GM19025 (cell line): ENCODE measurements around the gene DNTTIP2.
A peak's percentile ranks its signal among the peaks of the same experiment; 100 is the strongest.
"Not testable (repeated sequence)": the region's sequence is repeated elsewhere in the genome, so short reads cannot be mapped to it uniquely, and the experiment has no call there.

ENCODE experiments used
- ATAC-seq: cut with Tn5 transposase; IDR thresholded peaks from one replicate; pipeline ENCODE4 v1.9.1; 2021; ENCODE audit warnings: mild to moderate bottlenecking, low read depth, moderate library complexity; ENCODE audit not compliant: unreplicated experiment

The DNTTIP2 gene, protein sequence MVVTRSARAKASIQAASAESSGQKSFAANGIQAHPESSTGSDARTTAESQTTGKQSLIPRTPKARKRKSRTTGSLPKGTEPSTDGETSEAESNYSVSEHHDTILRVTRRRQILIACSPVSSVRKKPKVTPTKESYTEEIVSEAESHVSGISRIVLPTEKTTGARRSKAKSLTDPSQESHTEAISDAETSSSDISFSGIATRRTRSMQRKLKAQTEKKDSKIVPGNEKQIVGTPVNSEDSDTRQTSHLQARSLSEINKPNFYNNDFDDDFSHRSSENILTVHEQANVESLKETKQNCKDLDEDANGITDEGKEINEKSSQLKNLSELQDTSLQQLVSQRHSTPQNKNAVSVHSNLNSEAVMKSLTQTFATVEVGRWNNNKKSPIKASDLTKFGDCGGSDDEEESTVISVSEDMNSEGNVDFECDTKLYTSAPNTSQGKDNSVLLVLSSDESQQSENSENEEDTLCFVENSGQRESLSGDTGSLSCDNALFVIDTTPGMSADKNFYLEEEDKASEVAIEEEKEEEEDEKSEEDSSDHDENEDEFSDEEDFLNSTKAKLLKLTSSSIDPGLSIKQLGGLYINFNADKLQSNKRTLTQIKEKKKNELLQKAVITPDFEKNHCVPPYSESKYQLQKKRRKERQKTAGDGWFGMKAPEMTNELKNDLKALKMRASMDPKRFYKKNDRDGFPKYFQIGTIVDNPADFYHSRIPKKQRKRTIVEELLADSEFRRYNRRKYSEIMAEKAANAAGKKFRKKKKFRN

DNA sequence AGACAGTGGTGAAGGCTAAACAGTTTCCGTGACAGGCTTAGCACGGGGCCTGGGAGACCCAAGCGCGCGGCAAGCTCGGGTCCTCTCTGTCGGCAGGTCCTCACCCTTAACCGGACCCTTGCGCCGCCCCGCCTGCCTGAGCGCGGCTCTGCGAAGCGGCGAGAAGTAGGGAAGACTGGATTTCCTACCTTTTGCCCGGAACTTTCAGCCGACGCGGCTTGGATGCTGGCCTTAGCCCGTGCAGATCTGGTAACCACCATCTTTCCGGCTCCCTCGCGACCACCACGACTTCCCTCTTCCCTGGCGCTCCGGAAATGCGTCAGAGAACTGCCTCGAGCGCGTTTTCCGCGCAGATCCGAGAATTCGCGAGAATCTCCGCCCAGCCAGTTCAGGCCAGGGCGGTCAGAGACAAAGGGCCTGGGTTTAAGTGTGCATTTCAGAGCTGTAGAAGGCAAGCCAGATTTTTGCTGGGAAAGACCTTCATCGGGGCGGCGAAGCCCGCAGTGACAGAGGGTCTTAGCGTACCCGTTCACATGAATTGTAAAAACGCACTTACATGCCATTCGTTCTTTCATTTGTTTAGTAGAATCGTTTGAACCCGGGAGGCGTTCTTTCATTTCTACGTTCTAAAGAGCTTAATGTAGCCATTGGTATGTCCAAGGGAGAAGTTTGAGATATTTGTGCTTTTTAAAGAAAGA is at the start of gene DNTTIP2:
DNTTIP2 (minus strand) TSS at position 318 of the 698 bp plus-strand sequence; CDS start at position 260, 58 bp downstream.
- peak; percentile 93 for ATAC-seq

DNA sequence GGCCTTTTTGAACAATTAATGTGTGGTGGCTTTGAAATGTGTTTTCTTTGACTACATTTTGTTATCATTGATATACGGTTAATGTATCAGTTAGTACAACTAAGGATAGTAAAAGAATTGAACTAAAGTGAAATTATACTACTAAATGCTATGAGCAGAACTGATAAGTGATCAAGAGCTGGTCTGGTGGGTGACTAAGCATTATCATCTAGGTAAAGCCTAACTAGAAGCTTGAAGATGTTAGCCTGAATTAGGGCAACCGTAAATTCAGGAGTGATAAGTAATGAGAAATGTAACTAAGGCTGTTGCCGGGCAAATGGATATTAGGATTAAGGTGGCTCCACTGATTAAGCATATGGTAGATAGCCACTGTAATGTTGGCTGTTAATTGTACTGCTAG is 46.2 kb upstream of the DNTTIP2 start:
- no peak for ATAC-seq

DNA sequence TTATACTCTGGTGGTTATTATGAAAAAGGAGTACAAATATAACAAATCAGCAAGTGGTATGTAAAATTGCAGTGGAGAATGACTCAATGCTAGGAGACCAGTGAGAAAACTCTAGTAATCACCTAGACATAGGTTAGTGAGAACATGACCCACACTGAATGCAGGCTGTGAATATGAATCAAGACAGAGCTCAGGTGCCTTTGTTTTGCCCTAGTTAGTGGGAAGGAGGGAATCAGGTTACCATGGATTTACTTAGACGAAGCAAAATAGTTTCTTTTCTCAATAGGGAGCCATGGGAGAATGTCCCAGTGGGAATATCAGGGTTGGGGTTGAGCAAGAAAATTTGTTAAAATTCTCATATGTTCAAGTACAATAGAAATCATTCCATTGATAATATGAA is 40.8 kb upstream of the DNTTIP2 start:
- ATAC-seq: no peak

DNA sequence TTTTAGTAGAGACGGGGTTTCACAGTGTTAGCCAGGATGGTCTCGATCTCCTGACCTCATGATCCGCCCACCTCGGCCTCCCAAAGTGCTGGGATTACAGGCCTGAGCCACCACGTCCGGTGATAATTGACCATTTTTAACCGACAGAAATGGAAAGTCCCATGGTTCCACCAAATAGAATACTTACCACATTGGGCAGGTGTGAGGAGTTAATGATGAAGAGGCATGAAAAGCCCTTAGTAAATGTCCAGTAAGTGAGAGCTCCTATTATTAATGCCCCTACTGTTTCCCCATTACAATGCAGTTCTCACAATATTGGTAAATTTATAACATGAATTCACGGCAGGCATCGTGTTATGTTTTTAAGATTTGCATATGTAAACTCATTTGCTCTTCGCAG is 38.3 kb upstream of the DNTTIP2 start:
- no peak for ATAC-seq

DNA sequence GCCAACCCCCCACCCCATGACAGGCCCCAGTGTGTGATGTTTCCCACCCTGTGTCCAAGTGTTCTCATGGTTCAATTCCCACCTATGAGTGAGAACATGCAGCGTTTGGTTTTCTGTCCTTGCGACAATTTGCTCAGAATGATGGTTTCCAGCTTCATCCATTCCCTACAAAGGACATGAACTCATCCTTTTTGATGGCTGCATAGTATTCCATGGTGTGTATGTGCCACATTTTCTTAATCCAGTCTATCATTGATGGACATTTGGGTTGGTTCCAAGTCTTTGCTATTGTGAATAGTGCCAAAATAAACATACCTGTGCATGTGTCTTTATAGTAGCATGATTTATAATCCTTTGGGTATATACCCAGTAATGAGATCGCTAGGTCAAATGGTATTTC is 31.9 kb upstream of the DNTTIP2 start:
- not testable (repeated sequence) for ATAC-seq

DNA sequence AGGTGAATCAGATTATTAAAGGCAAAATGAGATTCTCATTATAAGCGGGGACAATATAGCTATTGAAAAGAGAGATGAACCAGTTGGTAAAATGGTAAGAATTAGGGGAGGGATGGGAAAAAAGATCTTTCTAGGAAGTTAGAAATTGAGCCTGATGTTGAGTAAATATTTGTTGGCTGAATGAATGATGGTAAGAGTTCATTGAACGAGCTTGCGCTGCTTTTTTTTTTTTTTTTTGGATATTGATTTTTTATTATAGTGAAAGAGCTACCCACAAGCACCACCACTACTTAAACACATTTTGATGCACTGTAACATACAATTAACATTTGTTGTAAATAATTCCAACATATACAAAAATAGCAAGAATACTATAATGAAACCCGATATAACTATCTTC is 31.3 kb upstream of the DNTTIP2 start:
- no peak for ATAC-seq

DNA sequence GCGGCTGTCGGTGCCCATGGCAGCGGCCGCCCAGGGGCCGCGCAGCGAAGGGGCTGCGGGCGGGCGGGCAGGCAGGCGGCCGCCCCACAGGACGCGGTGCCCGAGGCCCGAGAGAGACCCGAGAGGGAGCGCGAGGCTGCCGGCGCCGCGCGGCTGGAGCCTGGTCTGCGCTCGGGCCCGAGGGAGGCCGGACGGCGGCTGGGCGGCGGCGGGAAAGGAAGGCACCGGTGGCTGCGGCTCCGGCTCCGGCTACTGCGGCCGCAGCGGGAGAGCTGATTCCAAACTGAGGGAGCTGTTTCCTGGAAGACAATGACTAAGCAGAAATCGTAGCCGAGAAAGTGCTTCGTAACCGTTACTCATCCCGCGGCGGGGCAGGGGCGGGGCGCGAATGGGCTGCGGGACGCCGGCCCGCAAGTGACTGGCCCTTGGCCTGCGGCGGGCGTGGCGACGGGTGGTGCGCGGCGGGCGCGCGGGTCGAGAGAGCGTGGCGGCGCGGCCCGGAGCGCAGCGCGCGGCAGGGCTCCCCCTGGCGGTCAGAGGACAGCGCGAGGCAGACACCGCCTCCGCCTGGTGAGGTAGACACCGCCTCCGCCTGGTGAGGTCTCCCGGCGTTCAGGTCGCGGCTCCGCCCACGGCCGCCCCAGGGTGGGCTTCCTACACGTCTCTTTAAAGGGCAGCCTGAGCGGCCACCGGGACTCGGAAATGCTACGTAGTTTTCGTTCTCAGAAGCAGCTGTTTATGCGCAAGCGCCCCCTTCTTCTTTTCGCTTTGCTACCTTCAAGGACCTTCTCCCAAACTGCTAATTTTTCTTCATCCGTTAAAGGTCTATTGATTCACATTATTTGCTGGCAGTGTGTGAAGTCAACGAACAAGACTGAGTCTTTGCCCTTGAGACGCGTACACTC is 30.4 kb upstream of the DNTTIP2 start, which contains the start of gene GCLM:
GCLM (minus strand) TSS at position 285 of the 905 bp plus-strand sequence; CDS start at position 18, 267 bp downstream.
- ATAC-seq: peak; percentile 92

DNA sequence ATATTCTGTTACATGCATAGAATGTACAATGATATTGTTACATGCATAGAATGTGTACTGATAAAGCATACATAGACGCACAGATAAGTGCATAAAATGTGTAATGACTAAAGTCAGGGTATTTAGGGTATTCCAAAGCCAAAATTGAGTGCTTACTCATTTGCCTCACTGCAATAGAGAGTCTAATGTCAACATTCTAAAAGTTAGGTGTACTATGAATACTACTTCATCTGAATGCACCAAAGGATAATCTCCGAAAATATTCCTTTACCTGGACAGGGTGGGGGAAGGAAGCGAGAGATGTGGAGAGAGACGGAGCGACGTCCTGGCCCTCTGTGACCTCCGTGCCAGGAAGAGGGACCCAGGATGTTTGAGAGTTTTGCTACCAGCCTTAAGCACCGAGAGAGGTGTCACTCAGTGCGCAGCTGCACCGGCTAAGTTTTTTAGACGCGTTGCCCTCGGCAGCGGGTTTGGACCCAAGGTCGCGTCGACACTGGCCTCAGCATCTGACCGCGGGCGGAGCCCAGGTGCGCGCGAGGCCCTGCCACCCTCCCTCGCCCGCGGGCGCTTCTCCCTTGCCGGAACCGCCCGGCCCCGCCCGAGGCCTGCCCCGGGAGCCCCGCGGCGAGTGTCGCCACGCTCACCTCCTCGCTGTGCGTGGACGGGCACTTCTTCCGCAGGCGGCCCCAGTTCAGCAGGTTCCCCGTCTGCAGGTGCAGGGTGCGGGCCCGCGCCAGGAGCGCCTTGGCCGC is 29.6 kb upstream of the DNTTIP2 start:
- ATAC-seq: peak; percentile 28

DNA sequence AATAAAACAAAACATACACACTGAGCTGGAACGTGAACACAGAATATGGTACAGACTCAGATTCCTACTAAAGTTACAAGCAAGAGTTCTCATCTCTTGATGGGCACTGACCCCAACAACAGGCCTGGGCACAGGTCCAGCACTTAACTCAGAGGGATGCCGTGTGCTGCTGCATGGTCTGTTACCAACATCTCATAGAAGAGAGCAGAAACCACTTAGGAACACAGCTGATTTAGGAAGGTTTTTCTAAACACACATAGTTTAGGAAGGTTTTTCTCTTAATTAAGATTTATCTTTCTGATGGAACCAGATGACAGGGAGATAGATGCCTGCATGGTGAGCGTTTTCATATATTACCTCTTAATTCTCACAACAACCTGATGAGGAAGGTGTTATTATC is 28.7 kb upstream of the DNTTIP2 start:
- no peak for ATAC-seq

DNA sequence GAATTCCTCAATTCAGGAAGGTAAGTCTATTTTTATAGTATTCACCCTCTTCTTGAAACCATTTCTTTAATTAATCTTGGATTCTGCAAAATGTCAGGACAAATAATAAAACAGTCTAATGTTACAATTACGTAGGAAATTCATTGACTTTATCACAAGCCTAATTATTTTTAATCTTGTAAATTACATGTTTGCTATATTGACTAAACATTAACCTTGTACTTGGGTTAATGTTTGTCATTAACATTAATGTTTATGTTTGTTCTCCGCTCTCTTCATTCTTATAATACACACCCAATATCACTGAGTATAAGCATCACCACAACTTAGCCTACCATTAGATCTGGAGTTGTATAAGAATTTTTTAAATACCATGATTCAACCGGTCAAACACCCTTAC is 27.5 kb upstream of the DNTTIP2 start:
- ATAC-seq: no peak

DNA sequence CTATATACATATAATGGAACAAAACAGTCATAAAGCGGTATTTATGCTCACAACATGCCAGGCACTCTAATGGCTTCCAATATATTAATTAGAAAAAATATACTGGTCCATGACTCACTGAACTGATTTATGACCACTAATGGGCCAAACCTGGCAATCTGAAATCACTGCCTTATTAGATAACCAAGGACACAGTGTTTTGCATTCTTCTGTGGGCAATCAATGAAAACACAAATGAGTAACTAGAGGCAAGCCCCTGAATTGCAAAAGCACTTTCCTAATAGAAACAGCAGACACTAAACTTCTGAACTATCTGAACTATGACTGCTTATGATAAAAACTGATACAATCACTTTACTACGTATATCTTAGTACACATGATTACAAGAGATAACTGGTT is 26.7 kb upstream of the DNTTIP2 start:
- no peak for ATAC-seq

DNA sequence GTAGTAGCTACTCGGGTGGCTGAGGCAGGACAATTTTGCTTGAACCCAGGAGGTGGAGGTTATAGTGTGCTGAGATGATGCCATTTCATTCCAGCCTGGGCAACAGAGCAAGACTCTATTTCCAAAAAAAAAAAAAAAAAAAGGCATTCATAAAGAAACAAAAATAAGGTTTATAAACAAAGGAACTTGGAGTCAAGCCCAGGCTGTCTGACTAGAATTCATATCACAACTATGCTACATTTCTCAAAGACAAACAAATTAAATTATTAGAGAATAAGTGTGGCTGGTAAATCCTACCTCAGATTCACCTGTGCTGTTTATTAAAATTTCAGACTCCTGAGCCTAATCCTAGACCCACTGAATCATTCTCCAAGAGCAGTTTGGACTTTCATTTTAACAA is 26.0 kb upstream of the DNTTIP2 start:
- ATAC-seq: no peak

DNA sequence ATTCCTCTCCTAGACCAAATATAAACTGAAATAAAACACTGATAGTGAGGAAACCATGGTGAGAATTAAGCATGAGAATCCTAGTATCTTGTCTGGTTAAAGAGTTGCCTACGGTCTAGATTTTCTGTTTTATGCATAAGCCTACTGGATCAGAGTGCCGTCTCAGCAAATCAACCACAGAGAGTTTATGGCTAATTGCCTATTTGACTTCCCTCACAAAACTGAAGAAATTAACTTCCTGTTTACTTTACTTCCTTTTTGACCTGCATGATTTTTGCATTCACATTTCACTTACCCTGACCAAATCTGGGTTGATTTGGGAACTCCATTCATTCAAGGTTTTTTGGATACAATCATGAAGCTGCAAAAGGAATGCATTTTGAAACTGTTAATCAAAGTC is 25.2 kb upstream of the DNTTIP2 start:
- ATAC-seq: no peak

DNA sequence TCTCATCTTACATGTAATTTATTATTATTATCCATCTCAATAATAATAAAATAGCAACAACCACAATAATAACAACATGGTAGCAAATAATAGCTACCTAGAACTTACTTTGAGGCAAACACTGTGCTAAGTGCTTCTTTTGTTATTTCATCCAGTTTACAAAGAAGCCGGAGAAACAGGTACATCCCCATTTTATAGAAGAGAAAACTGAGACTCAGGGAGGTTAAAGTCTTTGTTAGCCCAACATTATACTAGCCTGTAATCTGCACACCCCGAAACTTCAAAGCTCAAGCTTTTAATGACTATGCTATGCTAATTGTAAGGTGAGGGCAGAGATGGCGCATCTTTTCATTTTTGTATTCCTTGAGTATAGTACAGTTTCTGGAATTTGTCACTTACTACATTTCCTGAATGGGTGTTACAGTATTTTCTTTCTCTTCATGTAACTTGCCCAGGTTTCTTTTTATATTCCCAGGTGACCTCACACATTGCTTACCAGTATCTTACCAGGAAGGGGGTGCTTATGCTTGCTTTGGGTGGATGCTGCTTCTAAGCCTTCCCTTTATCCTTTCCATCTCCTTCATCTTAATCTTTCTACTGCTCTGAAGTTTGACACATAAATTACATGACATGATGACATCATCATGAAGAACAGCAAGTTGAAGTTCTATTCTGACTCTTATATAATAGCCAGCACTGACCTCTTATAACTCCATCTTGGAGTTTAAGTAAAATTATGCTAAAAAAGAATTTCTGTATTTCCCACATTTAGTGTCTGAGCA is 21.9 kb upstream of the DNTTIP2 start:
- ATAC-seq: no peak

DNA sequence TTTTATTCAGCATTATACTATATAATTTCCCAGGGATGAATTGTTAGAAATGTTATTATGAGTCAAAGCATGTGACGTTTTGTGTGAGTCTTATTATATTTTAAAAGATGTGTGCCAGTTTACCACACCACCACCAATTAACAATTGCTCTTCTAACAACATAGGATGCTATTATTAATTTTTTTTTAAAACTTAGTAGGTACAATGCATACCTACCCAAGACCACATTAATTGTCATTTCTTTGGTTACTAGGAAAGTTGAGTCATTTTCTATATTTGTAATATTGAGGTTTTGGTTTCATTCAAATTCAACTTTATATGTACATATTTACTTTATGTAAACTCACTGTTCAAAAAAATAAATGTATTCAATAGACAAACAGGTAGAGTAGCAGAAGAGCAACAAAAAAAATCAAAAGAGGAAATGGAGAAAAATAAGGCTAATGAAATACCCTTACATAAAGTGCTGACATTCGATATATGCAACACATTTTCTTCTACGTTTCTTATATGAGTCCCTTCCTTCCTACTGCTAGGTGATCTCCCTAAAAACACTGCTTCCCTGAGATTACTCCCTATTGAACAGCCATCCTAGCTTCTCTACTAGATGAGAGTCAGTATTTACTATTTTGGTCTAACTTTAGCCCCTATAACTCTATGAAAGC is 20.7 kb upstream of the DNTTIP2 start:
- no peak for ATAC-seq

DNA sequence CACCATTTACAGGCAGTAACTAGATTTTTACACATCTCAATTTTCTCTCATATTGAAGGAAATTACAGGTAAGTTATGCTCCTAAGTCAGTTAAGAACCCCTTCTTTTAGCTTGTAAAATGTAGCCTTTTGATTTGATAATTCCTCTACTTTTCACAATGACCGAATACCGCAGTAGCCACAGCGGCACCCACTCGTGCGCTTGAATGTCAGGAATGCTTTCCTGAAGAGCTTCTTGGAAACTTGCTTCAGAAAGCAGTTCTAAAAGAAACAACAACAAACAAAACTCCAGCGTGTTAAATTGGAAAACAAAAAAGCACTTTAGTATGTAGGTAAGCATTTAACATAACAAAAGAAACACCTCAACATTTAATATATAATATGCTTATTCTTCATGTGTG is 9.9 kb upstream of the DNTTIP2 start:
- no peak for ATAC-seq

DNA sequence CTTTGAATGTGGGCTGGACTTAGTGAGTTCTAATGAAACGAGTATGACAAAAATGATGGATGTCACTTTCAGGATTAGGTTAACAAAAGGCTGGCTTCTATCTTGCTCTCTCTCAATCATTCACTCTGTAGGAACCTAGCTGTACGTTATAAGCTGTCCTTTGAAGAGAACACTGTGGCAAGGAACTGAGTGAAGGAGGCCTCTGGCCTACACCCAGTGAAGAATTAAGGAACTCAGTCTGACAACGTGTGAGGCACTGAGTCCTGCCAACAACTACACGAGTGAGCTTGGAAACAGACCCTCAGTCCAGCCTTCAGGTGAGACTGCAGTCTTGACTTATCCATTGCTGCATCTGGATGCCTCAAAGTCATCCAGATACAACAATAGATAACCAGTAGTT is 3.3 kb upstream of the DNTTIP2 start:
- ATAC-seq: no peak

DNA sequence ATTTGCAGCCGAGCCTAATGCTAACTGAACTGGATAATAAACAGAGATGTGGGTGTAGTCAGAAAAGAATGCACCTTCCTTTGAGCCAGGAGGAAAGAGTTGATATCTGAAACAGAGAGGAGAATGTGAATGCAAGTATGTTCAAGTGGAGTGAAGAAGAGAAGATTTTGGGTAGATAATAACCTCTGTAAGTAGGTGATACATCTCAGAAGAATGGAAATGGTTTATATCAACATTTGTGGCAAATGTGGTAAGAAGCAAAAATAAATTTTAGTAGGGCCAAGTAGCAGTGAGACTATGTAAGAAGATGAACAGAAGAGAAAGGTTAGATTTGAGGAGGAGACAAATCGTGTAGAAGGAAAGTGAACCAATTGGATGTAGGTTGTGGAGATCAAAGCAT is 1.7 kb upstream of the DNTTIP2 start:
- ATAC-seq: no peak
